K562 (cell line): ENCODE data around the gene IMPG2. TPM values are rescaled to one million over a fixed set of nuclear protein-coding genes. Genes with fewer than 3 reads are reported as not detected.

Experiments used
- ATAC-seq: fragments of 200-7000 bp; cut with Tn5 transposase; 3 replicates; pipeline ENCODE4 v1.9.1; 2020; ENCODE audit warnings: moderate library complexity
- BruUV-seq: library from RNA; stranded (reverse); fragments of 400-500 nt; replicated peaks from 2 replicates; lab custom pipeline; 2021; lab: Mats Ljungman, UMichigan
- CTCF ChIA-PET: fragments of 300-600 bp; formaldehyde crosslinking; extraction: SDS; loops from one replicate; lab custom pipeline; 2021; ENCODE audit warnings: low intra/inter-chr PET ratio; lab: Yijun Ruan, JAX
- POLR2A ChIA-PET: fragments of 300-600, 350-650 bp; sonication (Branson Sonifier 250); formaldehyde crosslinking; extraction: SDS; loops from one replicate; lab custom pipeline; 2021; ENCODE audit warnings: antibody characterized with exemption, inconsistent platforms; lab: Yijun Ruan, JAX
- DNase-seq, 4 experiments: peaks; one replicate each; pipeline versions ENCODE4 v3.0.0 to v3.0.0-alpha.2; 2011 to 2018; ENCODE audit warnings: low spot score in 3 of 4, mixed read lengths in 3 of 4; ENCODE audit errors: extremely low read depth in 1 of 4
- FAIRE-seq: peaks from 2 replicates; lab custom pipeline; 2011; peaks lifted over from hg19 to GRCh38; lab: Jason Lieb, UNC
- H2AFZ ChIP-seq: 2 replicates; pipeline ENCODE4 v1.6.0; 2011; ENCODE audit warnings: low read depth, low read length, control low read depth, inconsistent platforms
- H3K27ac ChIP-seq: fragments of 200-600 bp; 3 replicates; pipeline ENCODE4 v1.8.0; 2011; ENCODE audit warnings: low read depth, mild to moderate bottlenecking, control low read depth, inconsistent platforms, low read length, moderate library complexity, mixed read lengths; ENCODE audit errors: extremely low read depth
- H3K27me3 ChIP-seq, 2 experiments: fragments of 300-600 bp in 1 of 2; 2 replicates in 1 of 2; 3 replicates in 1 of 2; pipeline versions ENCODE4 v1.6.0 to v1.8.0; 2011; ENCODE audit warnings: inconsistent platforms in 2 of 2, low read length in 2 of 2, mild to moderate bottlenecking in 1 of 2, mixed read lengths in 1 of 2, moderate library complexity in 1 of 2; ENCODE audit not compliant: control insufficient read depth in 2 of 2, insufficient read depth in 2 of 2
- H3K36me3 ChIP-seq: fragments of 300-600 bp; 3 replicates; pipeline ENCODE4 v1.8.0; 2011; ENCODE audit warnings: mild to moderate bottlenecking, low read length, inconsistent platforms; ENCODE audit not compliant: control insufficient read depth, insufficient read depth
- H3K4me1 ChIP-seq, 2 experiments: fragments of 200-600 bp in 1 of 2; replicated peaks in 1 of 2; 2 replicates in 1 of 2; 3 replicates in 1 of 2; pipeline versions ENCODE4 v1.5.1 to v1.8.0; 2011; ENCODE audit warnings: inconsistent platforms in 2 of 2, low read length in 2 of 2, mild to moderate bottlenecking in 1 of 2, mixed read lengths in 1 of 2, moderate library complexity in 1 of 2; ENCODE audit not compliant: control insufficient read depth in 2 of 2, insufficient read depth in 2 of 2
- H3K4me2 ChIP-seq: 2 replicates; pipeline ENCODE4 v1.6.1; 2011; ENCODE audit warnings: low read length, control low read depth, inconsistent platforms, mixed read lengths; ENCODE audit not compliant: insufficient read depth
- H3K4me3 ChIP-seq: fragments of 200-600 bp; sonication (generic), shearing (Covaris generic); 2 replicates; pipeline ENCODE4 v1.5.1; 2016; ENCODE audit warnings: control low read depth, inconsistent platforms
- H3K79me2 ChIP-seq: fragments of 200-600 bp; 3 replicates; pipeline ENCODE4 v1.8.0; 2011; ENCODE audit warnings: low read length, inconsistent platforms; ENCODE audit not compliant: control insufficient read depth, insufficient read depth
- H3K9ac ChIP-seq, 2 experiments: 2 replicates each; pipeline versions ENCODE4 v1.6.0 to v1.6.1; 2011; ENCODE audit warnings: low read depth in 2 of 2, low read length in 2 of 2, control low read depth in 1 of 2, inconsistent platforms in 1 of 2, mild to moderate bottlenecking in 1 of 2, mixed read lengths in 1 of 2; ENCODE audit not compliant: insufficient read depth in 1 of 2
- H3K9me1 ChIP-seq: one replicate; pipeline ENCODE4 v1.6.0; 2011; ENCODE audit warnings: inconsistent platforms, mild to moderate bottlenecking, low read length, moderate library complexity; ENCODE audit not compliant: control insufficient read depth, insufficient read depth
- H3K9me3 ChIP-seq: replicated peaks from 2 replicates; pipeline ENCODE4 v1.5.1; 2011; ENCODE audit warnings: low read depth, low read length, inconsistent platforms; ENCODE audit not compliant: control insufficient read depth, insufficient read depth
- H4K20me1 ChIP-seq: replicated peaks from 2 replicates; pipeline ENCODE4 v1.6.1; 2011; ENCODE audit warnings: low read length, inconsistent platforms, mixed read lengths; ENCODE audit not compliant: control insufficient read depth, insufficient read depth
- FOXJ3 ChIP-seq: sonication (generic); formaldehyde crosslinking; IDR thresholded peaks from 2 replicates; pipeline ENCODE4 v1.4.0; 2020; ENCODE audit warnings: mild to moderate bottlenecking, missing genetic modification reagents
- HMGN3 ChIP-seq: IDR thresholded peaks from 2 replicates; pipeline ENCODE4 v1.6.1; 2011; ENCODE audit warnings: borderline replicate concordance, low read depth, mild to moderate bottlenecking, mixed read lengths, low read length; ENCODE audit not compliant: insufficient read length; ENCODE audit errors: extremely low read depth
- ILF3 ChIP-seq: fragments of 450-650 bp; IDR thresholded peaks from 2 replicates; pipeline ENCODE4 v1.6.1; 2018; ENCODE audit warnings: antibody characterized with exemption, mild to moderate bottlenecking, moderate library complexity, borderline replicate concordance
- NR4A1 ChIP-seq, 2 experiments: fragments of 250-450 bp in 1 of 2; fragments of 450-650 bp in 1 of 2; sonication (Bioruptor Pico) in 1 of 2; IDR thresholded peaks; 2 replicates each; pipeline versions ENCODE4 v1.4.0 to v1.6.1; 2016 to 2020; ENCODE audit warnings: mild to moderate bottlenecking in 2 of 2, missing compliant biosample characterization in 1 of 2, missing genetic modification characterization in 1 of 2, moderate library complexity in 1 of 2
- POU5F1 ChIP-seq: fragments of 150-350 bp; IDR thresholded peaks from 2 replicates; pipeline ENCODE4 v1.6.1; 2014; ENCODE audit warnings: borderline replicate concordance, low read length, low read depth, mild to moderate bottlenecking; ENCODE audit not compliant: partially characterized antibody
- SMAD2 ChIP-seq: fragments of 150-350 bp; IDR thresholded peaks from 2 replicates; pipeline ENCODE4 v1.6.1; 2014; ENCODE audit warnings: low read depth, mild to moderate bottlenecking, low read length
- TAF9B ChIP-seq: fragments of 450-650 bp; IDR thresholded peaks from 2 replicates; pipeline ENCODE4 v1.6.1; 2018; ENCODE audit warnings: mild to moderate bottlenecking; ENCODE audit not compliant: partially characterized antibody
- TCFL5 ChIP-seq: fragments of 250-450 bp; sonication (Bioruptor Pico); conservative IDR thresholded peaks from 2 replicates; pipeline ENCODE4 v1.6.1; 2021; ENCODE audit warnings: mild to moderate bottlenecking, moderate library complexity, matching md5 sums
- U2AF1 ChIP-seq: fragments of 200-400 bp; formaldehyde crosslinking; optimal IDR thresholded peaks from 2 replicates; pipeline ENCODE3; 2017; ENCODE audit warnings: mild to moderate bottlenecking, low read depth, low read length, moderate library complexity
- ZBTB9 ChIP-seq: fragments of 450-650 bp; formaldehyde crosslinking; IDR thresholded peaks from 2 replicates; pipeline ENCODE4 v1.4.0; 2020; ENCODE audit warnings: mild to moderate bottlenecking, moderate library complexity
- ZNF384 ChIP-seq: IDR thresholded peaks from 2 replicates; pipeline ENCODE4 v1.6.1; 2012; ENCODE audit warnings: low read depth, low read length, improper control_type of control experiment
- WGBS: fragments of 100-300 bp; shearing (Covaris generic); methylation state at CpG from one replicate; pipeline ENCODE4 v1.1.6; 2016; ENCODE audit warnings: low coverage, mixed read lengths; ENCODE audit not compliant: insufficient coverage; ENCODE audit errors: missing lambda C conversion rate; 5-methylcytosine and 5-hydroxymethylcytosine counted together
- in situ Hi-C: fragments of 300-500 bp; cut with MboI; formaldehyde crosslinking; loops from 4 replicates; pipeline ENCODE4 v1.15.0; 2018; ENCODE audit warnings: inconsistent platforms, mixed read lengths
- intact Hi-C: fragments of 100-400 bp; cut with micrococcal nuclease; formaldehyde crosslinking; loops from 2 replicates; pipeline ENCODE4 v1.14.2; 2022
- polyA plus RNA-seq, 8 experiments: library from polyadenylated mRNA; depleted of rRNA in 4 of 8; stranded (reverse) in 5 of 8; unstranded in 3 of 8; fragments of >200 nt; fragmentation: Nextera tagmentation in 2 of 8; fragmentation: Illumina TruSeq in 1 of 8; extraction: Ambion mirVana in 2 of 8; extraction: Trizol in 1 of 8; gene quantifications; 2 replicates each; pipeline versions ENCODE4 v1.2.1 to v1.2.3, GENCODE V29; 2011 to 2014; ENCODE audit warnings: inconsistent platforms in 1 of 8, missing spikeins in 1 of 8
- total RNA-seq, 7 experiments: library from RNA; depleted of rRNA in 6 of 7; stranded (reverse); fragments of >200 nt in 6 of 7; fragmentation: Illumina TruSeq in 2 of 7; extraction: Trizol in 2 of 7; gene quantifications; 2 replicates each; pipeline versions ENCODE4 v1.2.1 to v1.2.3, GENCODE V29; 2011 to 2021; ENCODE audit warnings: low replicate concordance in 1 of 7
- TF ChIP-seq, protein P1 (sequence below): fragments of 250-450 bp; sonication (Bioruptor Pico); IDR thresholded peaks from 2 replicates; pipeline ENCODE4 v1.5.1; 2021; ENCODE audit warnings: mild to moderate bottlenecking
- TF ChIP-seq, protein P2 (sequence below): fragments of 250-450 bp; sonication (Bioruptor Pico); IDR thresholded peaks from 2 replicates; pipeline ENCODE4 v1.4.0; 2020; ENCODE audit warnings: borderline replicate concordance
- TF ChIP-seq, protein P3 (sequence below): sonication (generic); formaldehyde crosslinking; IDR thresholded peaks from 2 replicates; pipeline ENCODE4 v1.8.0; 2022; ENCODE audit warnings: missing genetic modification reagents, mild to moderate bottlenecking, moderate library complexity, borderline replicate concordance

Gene IMPG2
- total and polyA plus RNA-seq, 9 of the 15 experiments (the other 6 are each of a cell fraction or from before 2014, with no cell fraction given), result 0.04 to 0.36 (median 0.09) TPM

DNA sequence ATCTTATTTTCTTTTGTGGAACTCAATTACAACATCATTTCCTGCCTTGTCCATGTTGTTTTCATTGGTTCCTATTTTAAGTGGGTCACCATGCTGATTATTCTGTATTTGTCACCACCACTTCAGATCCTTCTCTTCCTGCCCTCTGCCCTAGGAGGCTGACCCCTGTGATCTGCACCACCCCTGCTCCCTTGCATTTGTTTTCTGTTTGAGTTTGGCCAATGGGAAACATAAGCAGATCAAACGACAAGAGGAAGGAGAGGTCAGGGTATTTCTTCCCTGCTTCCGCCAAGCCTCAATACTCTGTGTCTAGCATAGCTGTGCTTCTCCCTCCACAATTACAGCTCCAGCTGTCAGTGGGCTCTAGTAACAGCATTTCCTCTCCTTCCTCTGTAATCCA, 71.6 kb downstream of the IMPG2 start:
- TF ChIP-seq ILF3 (no peak), ZBTB9 (no peak), U2AF1 (no peak), TAF9B (no peak), TCFL5 (no peak), HMGN3 (no peak), SMAD2 (no peak), FOXJ3 (CRISPR knock-in tag) (no peak), ZNF384 (no peak), NR4A1 (CRISPR knock-in tag; IDR thresholded peaks at IDR 0.05) (no peak), NR4A1 (tag; IDR thresholded peaks at IDR 0.05) (no peak), POU5F1 (no peak)
- TF ChIP-seq, protein P1, sequence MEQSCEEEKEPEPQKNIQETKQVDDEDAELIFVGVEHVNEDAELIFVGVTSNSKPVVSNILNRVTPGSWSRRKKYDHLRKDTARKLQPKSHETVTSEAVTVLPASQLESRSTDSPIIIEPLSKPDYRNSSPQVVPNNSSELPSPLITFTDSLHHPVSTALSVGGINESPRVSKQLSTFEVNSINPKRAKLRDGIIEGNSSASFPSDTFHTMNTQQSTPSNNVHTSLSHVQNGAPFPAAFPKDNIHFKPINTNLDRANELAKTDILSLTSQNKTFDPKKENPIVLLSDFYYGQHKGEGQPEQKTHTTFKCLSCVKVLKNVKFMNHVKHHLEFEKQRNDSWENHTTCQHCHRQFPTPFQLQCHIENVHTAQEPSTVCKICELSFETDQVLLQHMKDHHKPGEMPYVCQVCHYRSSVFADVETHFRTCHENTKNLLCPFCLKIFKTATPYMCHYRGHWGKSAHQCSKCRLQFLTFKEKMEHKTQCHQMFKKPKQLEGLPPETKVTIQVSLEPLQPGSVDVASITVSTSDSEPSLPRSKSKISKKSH (CRISPR knock-in tag), result no peak
- TF ChIP-seq, protein P2, sequence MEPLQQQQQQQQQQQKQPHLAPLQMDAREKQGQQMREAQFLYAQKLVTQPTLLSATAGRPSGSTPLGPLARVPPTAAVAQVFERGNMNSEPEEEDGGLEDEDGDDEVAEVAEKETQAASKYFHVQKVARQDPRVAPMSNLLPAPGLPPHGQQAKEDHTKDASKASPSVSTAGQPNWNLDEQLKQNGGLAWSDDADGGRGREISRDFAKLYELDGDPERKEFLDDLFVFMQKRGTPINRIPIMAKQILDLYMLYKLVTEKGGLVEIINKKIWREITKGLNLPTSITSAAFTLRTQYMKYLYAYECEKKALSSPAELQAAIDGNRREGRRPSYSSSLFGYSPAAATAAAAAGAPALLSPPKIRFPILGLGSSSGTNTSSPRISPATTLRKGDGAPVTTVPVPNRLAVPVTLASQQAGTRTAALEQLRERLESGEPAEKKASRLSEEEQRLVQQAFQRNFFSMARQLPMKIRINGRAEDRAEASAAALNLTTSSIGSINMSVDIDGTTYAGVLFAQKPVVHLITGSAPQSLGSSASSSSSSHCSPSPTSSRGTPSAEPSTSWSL, result no peak
- TF ChIP-seq, protein P3, sequence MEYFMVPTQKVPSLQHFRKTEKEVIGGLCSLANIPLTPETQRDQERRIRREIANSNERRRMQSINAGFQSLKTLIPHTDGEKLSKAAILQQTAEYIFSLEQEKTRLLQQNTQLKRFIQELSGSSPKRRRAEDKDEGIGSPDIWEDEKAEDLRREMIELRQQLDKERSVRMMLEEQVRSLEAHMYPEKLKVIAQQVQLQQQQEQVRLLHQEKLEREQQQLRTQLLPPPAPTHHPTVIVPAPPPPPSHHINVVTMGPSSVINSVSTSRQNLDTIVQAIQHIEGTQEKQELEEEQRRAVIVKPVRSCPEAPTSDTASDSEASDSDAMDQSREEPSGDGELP (CRISPR knock-in tag), result no peak
- H3K79me2 ChIP-seq, result no peaks in the 10 kb centered on the region
- ATAC-seq, result no peak
- DNase-seq, result no peak
- H3K9me3 ChIP-seq, result no peaks in the 10 kb centered on the region
- ChIA-PET POLR2A (no interaction called here), CTCF (no interaction called here)
- FAIRE-seq, result no peak
- in situ Hi-C loops (no loop called here), intact Hi-C loops (no loop called here)
- BruUV-seq, result no TSS peak
- H3K36me3 ChIP-seq, result no peaks in the 10 kb centered on the region
- no peak overlapping the region for H3K4me3 ChIP-seq
- no peaks in the 10 kb centered on the region for H4K20me1 ChIP-seq
- no peak overlapping the region for H3K9ac ChIP-seq
- H2AFZ ChIP-seq, result no peak overlapping the region
- H3K27me3 ChIP-seq, result no peaks in the 10 kb centered on the region
- no peak overlapping the region for H3K4me2 ChIP-seq
- no peaks in the 10 kb centered on the region for H3K9me1 ChIP-seq
- WGBS, result 45% methylated on average over 2 of the region's 2 CpGs
- no peak overlapping the region for H3K27ac ChIP-seq
- H3K4me1 ChIP-seq, result 0 out of 5 replicates have a peak, but pooled peaks cover 0 to 4% of the 10 kb centered on the region in 2 experiments
